Kidney tubule cell (primary cell): Measurements from ENCODE around the gene EEF1E1.
A peak's percentile ranks its signal among the peaks of the same experiment; 100 is the strongest.

ENCODE experiments used
- DNase-seq: peaks from one replicate; pipeline ENCODE4 v3.0.0-alpha.2; 2018; ENCODE audit warnings: low spot score

Gene EEF1E1

GRCh38 chr6:8087870-8088754, 14.2 kb downstream of the EEF1E1 start:
- no peak for DNase-seq

DNA sequence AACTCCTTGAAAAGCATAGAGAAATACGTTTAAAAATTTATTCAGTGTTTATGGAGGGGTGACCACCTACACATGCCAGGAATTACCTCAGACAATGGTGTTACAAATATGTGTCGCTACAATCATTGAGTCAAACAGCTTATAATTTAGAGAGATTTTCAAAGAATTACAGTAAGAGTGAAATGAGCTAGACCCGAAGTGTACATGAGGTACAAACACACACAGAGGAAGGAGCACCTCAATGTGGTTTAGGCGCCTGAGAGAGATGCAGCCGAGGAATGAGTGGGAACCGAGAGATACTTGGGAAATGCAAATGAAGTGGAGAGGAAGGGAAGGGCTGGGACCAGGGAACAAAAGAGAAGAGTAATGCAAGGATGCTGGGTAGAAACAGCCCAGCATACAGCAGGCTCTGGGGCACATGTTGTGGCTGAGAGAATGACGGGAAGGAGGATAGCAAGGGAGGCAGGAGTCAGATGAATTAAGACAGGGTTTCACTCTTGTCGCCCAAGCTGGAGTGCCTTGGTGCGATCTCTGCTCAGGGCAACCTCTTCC, 15.5 kb downstream of the EEF1E1 start:
- no peak for DNase-seq

DNA sequence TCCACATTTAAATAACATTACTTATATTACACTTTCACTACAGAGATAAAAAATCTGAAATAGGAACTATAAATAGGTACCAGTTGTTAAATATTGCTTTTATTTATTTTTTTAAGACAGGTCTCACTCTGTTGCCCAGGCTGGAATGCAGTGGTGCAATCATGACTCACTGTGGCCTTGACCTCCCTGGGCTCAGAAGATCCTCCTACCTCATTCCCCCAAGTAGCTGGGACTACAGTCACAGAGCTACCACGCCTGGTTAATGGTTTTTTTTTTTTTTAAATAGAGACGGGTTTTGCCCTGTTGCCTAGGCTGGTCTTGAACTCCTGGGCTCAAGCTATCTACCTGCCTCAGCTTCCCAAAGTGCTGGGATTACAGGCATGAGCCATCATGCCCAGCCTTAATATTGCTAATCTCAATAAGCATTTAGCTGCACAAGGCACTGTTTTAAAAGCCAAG, 17.3 kb downstream of the EEF1E1 start:
- DNase-seq: peak; percentile 96

DNA sequence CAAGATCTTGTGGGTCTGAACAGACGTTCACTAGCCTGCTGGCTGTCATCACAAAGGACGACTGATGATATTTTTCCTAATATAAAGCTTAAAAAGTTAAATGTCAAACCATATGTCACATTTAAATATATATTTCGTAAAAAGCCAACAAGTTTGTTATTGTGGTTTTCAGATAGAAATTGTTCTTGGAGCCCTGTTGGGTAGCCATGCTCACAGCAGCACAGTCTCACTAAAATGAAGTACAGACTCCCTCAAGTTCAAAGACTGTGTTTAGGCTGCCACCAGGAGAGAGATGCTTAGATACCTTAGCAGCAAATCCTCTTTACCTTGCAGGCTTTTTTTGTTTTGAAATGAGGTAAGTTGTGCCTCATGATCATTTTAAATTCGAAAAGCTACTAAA, 17.8 kb downstream of the EEF1E1 start:
- DNase-seq: no peak

- DNase-seq: peak; percentile 91
Observed at GRCh38 chr6:8082954-8083858, 19.1 kb downstream of the EEF1E1 start.

GRCh38 chr6:8082572-8082953, 19.8 kb downstream of the EEF1E1 start:
- DNase-seq: no peak

GRCh38 chr6:8080362-8081151, 21.8 kb downstream of the EEF1E1 start:
- DNase-seq: peak; percentile 65

- DNase-seq: peak; percentile 83
Observed at GRCh38 chr6:8079126-8079525, 23.2 kb downstream of the EEF1E1 start.

GRCh38 chr6:8077991-8078390, 24.4 kb downstream of the EEF1E1 start:
- peak; percentile 35 for DNase-seq

GRCh38 chr6:8075704-8076103, 26.6 kb downstream of the EEF1E1 start:
- DNase-seq: no peak

- DNase-seq: no peak
Observed at GRCh38 chr6:8075185-8075584, 27.2 kb downstream of the EEF1E1 start.

DNA sequence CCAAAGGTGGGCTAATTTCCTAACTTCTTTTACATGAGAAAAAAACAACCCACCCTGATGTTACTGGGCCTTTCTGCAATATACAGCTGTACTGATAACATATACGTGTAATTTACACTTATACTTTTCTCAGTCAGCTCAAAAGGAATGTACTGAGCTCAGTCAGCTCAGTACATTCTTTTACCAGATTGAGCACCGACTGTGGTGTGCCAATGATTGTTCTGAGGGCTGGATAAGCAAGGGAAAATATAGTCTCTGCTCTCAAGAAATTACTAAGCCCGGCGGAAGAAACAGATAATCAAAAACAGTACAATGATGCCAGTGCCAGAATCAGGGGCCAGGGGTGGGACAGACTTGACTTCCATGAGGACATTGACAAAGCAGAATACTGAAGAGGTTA, 28.1 kb downstream of the EEF1E1 start:
- DNase-seq: no peak

DNA sequence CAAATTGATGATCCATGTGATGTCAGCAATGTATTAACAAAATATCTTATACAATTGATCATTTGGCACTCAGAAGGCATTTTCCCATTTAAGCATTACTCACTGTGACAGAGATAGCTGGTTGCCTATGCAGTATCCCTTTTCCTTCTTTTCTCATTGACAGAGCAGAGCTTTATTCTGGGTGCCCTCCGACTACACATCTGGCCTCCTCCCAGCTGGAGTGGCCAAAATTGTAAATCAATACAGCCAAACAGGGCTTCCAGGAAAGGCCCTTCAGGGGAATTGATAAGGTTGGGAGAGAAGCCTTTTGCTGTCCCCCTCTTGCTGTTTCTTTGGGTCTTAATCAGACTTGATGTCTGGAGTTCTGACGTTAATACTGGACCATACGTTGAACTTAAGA, 28.6 kb downstream of the EEF1E1 start:
- DNase-seq: no peak

GRCh38 chr6:8070718-8071117, 31.6 kb downstream of the EEF1E1 start:
- no peak for DNase-seq

GRCh38 chr6:8069631-8070284, 32.6 kb downstream of the EEF1E1 start:
- no peak for DNase-seq

- DNase-seq: no peak
Observed at GRCh38 chr6:8069151-8069550, 33.2 kb downstream of the EEF1E1 start.

- DNase-seq: no peak
Observed at GRCh38 chr6:8066108-8066507, 36.2 kb downstream of the EEF1E1 start.

DNA sequence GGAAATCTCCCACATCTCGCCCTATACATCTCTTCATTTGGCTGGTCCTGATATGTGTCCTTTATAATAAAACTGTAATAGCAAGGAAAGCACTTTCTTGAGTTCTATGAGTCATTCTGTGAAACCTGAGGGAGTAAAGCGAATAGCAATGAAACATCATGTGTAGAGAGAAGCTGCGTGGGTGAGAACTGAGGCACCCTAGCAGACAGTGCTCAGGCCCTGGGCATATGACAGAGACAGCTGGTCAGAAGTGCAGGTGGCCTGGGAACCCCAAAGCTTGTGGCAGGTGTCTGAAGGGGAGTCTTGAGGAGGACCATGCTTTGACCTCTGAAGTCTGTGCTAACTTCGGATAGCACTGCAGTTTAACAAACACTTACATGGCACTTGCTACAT, 36.8 kb downstream of the EEF1E1 start:
- DNase-seq: peak; percentile 24

GRCh38 chr6:8064638-8065518, 37.5 kb downstream of the EEF1E1 start:
- DNase-seq: peak; percentile 30
